Ramos (cell line): Measurements from ENCODE around the gene PTPN12.
"Not testable (repeated sequence)": the region's sequence is repeated elsewhere in the genome, so short reads cannot be mapped to it uniquely, and the experiment has no call there.

ENCODE experiments used
- in situ Hi-C: fragments of 300-500 bp; cut with MboI; formaldehyde crosslinking; loops from one replicate; pipeline ENCODE4 v1.14.3; 2022; ENCODE audit warnings: low sequenced_read_pairs; ENCODE audit not compliant: unreplicated experiment

Gene PTPN12

GRCh38 chr7:77537136-77537777, at the start of gene PTPN12:
Gene PTPN12 (plus strand): TSS chr7:77537295. CDS start chr7:77537547, 252 bp downstream.
- in situ Hi-C loops: no loop called here

DNA sequence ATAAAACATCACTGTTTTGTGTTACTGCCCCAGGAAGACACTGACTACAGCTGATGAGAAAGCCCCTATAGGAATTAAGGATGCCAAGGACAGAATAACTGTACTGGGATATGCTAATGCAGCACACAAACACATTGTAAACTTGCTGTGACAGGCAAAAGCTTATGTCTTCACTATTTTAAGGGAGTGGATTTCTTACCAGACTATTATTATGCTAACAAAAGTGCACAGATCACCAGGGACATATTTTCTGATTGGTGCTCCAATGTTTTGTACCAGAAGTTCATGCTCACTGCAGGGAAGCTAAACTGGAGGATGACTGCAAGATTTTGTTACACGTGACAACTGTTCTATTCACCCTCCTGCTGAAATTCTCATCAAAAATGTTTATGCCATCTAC, 48.1 kb upstream of the PTPN12 start:
- in situ Hi-C loops: no loop called here

GRCh38 chr7:77497079-77497478, 40.0 kb upstream of the PTPN12 start:
- in situ Hi-C loops: no loop called here

DNA sequence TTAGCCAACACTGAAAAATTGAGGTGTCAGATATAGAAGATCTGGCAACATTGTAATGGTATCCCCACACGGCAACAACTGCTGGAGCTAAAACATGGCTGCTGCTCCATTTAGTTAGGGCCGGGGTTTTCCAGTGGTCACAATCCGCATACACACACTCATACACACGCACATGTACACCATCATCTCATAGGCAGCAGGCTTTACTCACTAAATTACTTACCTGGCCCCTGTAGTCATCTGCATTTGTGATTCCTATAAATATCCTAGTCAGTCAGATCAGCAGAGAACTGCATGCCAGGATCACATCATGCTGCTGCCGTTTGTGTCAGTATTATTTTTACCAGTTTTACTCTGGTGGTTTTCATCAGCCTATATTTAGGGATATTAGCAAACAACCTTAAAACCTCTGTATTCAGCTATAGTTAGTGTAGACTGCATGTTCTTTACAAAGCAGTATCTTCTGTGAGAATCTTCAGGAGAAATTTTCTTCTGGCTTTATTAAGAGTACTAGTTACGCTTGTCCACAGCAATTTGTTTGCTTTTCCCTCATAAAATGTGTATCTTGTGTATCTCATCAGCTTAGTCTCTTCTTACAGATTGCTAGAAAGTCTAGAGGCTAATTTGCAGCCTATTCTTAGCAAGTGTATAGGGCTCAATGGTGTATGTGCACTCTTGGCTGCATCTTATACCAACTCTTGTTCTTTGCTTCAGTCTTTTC, 38.3 kb upstream of the PTPN12 start:
- in situ Hi-C loops: no loop called here

DNA sequence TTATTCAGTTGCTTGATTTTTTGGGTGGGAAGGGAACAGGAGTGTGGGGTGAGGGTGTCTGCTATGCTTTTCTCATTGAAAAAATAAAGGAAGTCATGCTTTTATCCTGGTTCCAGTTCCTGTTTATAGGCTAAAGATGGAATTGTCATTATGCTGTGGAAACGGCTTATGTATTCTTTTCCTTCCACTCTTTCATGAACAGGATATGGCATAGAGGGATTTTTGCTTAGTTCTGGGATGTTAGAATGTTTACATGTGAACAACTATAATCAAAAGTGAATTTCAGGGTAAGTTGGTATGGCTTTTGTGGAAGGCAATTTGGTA, 35.9 kb upstream of the PTPN12 start:
- in situ Hi-C loops: no loop called here

DNA sequence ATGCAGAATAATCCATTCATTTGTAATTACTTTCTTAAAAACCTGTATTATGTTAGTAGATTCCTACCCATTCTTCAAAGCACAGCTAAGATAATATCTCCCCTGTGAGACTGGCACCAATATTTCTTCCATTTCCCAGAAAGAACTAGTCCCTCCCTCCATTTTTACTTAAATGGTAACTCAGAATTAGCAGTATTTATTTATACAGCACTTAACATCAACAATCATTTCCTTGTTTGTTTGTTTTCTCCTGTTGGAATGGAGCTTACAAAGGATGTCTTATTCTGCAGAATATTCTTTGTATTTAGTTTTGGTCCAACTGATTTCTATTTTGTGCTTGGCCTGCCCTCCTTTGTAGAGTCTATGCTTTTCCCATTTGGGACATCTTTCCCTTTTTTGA, 32.1 kb upstream of the PTPN12 start:
- in situ Hi-C loops: no loop called here

- in situ Hi-C loops: no loop called here
These were observed 30.2 kb upstream of the PTPN12 start for GRCh38 chr7:77506899-77507298.

DNA sequence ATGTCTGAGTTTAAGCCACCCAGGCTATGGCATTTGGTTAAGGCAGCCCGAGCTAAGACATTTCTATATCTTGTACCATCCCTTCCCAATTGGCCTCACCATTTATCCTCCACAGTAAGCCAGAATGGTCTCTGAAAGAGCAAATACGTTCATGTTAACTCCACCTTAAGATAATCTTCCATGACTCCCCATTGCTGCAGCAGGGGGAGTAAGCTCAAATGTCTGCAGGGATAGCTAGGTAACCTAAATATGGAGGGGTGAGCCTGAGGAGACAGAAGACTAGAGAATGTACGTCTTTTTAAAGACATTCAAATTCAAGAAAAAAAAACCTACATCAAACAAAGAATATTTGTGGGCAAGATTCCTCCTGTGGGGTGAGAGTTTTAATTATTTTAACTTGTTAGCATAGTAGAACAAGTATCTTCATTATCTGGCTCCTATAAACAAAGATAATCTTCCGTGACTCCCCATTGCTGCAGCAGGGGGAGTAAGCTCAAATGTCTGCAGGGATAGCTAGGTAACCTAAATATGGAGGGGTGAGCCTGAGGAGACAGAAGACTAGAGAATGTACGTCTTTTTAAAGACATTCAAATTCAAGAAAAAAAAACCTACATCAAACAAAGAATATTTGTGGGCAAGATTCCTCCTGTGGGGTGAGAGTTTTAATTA, 24.0 kb upstream of the PTPN12 start:
- in situ Hi-C loops: not testable (repeated sequence)

- in situ Hi-C loops: no loop called here
These were observed 21.0 kb upstream of the PTPN12 start for GRCh38 chr7:77516085-77516484.

GRCh38 chr7:77520261-77520660, 16.8 kb upstream of the PTPN12 start:
- in situ Hi-C loops: no loop called here

- in situ Hi-C loops: not testable (repeated sequence)
These were observed 15.6 kb upstream of the PTPN12 start for GRCh38 chr7:77521537-77521936.

- in situ Hi-C loops: no loop called here
These were observed 12.4 kb upstream of the PTPN12 start for GRCh38 chr7:77524731-77525130.

GRCh38 chr7:77525231-77525630, 11.9 kb upstream of the PTPN12 start:
- in situ Hi-C loops: no loop called here

DNA sequence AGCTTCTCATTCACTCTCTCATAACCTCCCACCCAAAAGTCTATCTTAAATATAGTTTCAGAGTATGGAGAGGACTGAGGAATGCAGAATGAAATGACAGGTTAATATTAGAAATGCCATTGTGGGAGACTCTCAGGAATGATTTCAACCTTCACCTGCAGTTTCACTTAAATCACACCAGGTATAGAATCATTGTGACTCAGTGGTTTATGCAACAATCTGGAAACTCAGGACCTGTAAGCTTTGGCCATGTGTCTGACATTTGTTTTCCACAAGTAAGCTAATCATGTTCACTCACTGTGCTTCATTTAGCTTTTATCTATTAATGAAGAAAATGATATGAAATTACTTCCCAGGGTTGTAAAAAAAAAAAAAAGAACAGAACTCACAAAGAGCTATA, 8.7 kb upstream of the PTPN12 start:
- in situ Hi-C loops: no loop called here

DNA sequence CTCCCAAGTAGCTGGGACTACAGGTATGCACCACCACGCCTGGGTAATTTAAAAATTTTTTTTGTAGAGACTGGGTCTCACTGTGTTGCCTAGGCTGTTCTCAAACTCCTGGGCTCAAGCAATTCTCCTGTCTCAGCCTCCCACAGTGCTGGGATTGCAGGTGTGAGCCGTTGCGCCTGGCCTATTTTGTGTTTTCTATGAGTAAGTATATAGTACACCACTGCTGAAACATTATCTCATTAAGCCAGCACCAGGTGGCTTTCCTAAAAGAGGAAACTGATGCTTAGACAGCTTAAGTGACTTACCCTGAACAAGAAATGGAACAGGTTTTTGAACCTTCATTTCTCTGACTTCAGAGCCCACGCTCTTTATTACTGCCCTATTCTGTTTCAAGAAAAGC, 7.8 kb upstream of the PTPN12 start:
- in situ Hi-C loops: no loop called here

DNA sequence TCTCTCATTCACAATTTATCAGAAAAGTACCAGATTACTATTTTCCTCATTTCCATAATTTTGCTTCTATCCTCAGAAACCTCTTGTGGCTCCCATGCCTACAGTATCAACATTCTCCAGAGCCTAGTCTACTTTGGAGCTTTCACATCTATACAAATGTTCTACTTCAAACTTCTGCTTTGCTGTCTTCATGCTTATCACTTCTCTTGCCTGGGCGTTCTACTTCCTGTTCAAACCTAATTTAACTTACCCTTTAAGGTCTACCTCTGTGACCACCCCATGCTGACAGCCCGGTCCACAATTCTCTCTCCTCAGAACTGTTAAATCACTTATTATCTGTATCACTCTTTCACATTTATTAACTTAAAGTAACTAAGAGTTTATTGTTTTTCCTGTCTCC, 6.1 kb upstream of the PTPN12 start:
- in situ Hi-C loops: no loop called here

- in situ Hi-C loops: no loop called here
These were observed 4.8 kb upstream of the PTPN12 start for GRCh38 chr7:77532247-77532646.

DNA sequence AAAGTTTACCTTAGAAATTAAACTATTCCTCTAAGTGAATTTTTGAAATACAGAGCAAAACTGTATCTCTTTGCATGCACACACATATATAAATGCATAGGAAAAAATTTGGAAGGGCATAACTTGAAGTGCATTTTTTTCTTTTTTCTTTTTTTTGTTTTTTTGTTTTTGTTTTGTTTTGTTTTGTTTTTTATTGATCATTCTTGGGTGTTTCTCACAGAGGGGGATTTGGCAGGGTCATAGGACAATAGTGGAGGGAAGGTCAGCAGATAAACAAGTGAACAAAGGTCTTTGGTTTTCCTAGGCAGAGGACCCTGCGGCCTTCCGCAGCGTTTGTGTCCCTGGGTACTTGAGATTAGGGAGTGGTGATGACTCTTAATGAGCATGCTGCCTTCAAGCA, 4.4 kb upstream of the PTPN12 start:
- in situ Hi-C loops: not testable (repeated sequence)

DNA sequence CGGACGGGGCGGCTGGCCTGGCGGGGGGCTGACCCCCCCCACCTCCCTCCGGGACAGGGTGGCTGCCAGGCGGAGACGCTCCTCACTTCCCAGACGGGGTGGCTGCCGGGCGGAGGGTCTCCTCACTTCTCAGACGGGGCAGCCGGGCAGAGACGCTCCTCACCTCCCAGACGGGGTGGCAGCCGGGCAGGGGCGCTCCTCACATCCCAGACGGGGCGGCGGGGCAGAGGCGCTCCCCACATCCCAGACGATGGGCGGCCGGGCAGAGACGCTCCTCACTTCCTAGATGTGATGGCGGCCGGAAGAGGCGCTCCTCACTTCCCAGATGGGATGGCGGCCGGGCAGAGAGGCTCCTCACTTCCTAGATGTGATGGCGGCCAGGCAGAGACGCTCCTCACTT, 3.0 kb upstream of the PTPN12 start:
- in situ Hi-C loops: not testable (repeated sequence)

- in situ Hi-C loops: no loop called here
These were observed 1.1 kb upstream of the PTPN12 start for GRCh38 chr7:77536017-77536412.

GRCh38 chr7:77536413-77537135, 521 bp upstream of the PTPN12 start:
- in situ Hi-C loops: no loop called here
